HEK293 (cell line): ENCODE data around the gene ARHGAP10.

Experiments
- BCL6B ChIP-seq: fragments of 450-650 bp; formaldehyde crosslinking; IDR thresholded peaks from 2 replicates; pipeline ENCODE4 v1.5.1; 2017; ENCODE audit warnings: missing biosample characterization, missing genetic modification characterization
- ELK4 ChIP-seq: IDR thresholded peaks from 2 replicates; pipeline ENCODE4 v1.6.1; 2011; ENCODE audit warnings: mild to moderate bottlenecking, low read depth, low read length, borderline replicate concordance
- FEZF1 ChIP-seq: fragments of 450-650 bp; formaldehyde crosslinking; IDR thresholded peaks from 2 replicates; pipeline ENCODE4 v1.5.1; 2016; ENCODE audit warnings: missing biosample characterization, missing genetic modification characterization
- GLIS1 ChIP-seq: fragments of 450-650 bp; formaldehyde crosslinking; IDR thresholded peaks from 2 replicates; pipeline ENCODE4 v1.5.1; 2016; ENCODE audit warnings: missing biosample characterization, missing genetic modification characterization
- KLF7 ChIP-seq: fragments of 450-650 bp; formaldehyde crosslinking; IDR thresholded peaks from 2 replicates; pipeline ENCODE4 v1.5.1; 2016; ENCODE audit warnings: missing biosample characterization, missing genetic modification characterization, borderline replicate concordance
- MEIS1 ChIP-seq: sonication (generic); formaldehyde crosslinking; IDR thresholded peaks from 2 replicates; pipeline ENCODE4 v1.8.1; 2022; ENCODE audit warnings: missing genetic modification reagents, mild to moderate bottlenecking, borderline replicate concordance
- PRDM1 ChIP-seq: fragments of 450-650 bp; formaldehyde crosslinking; IDR thresholded peaks from 2 replicates; pipeline ENCODE4; 2016; ENCODE audit warnings: missing biosample characterization, missing genetic modification characterization
- SETDB1 ChIP-seq: IDR thresholded peaks from one replicate; pipeline ENCODE4 v1.6.1; 2017; ENCODE audit warnings: mild to moderate bottlenecking, low read length, moderate library complexity, mixed read lengths; ENCODE audit not compliant: insufficient read length
- ZBTB17 ChIP-seq: fragments of 450-650 bp; formaldehyde crosslinking; IDR thresholded peaks from 2 replicates; pipeline ENCODE4 v1.5.1; 2016; ENCODE audit warnings: missing biosample characterization, missing genetic modification characterization
- ZBTB21 ChIP-seq: fragments of 450-650 bp; formaldehyde crosslinking; IDR thresholded peaks from 2 replicates; pipeline ENCODE4 v1.5.1; 2017; ENCODE audit warnings: missing biosample characterization, missing genetic modification characterization
- ZBTB8A ChIP-seq: fragments of 450-650 bp; formaldehyde crosslinking; IDR thresholded peaks from 2 replicates; pipeline ENCODE4 v1.5.1; 2016; ENCODE audit warnings: missing biosample characterization, missing genetic modification characterization
- ZFHX2 ChIP-seq: fragments of 450-650 bp; formaldehyde crosslinking; conservative IDR thresholded peaks from 2 replicates; pipeline ENCODE4 v1.5.1; 2016; ENCODE audit warnings: missing biosample characterization, missing genetic modification characterization
- ZFP41 ChIP-seq: fragments of 450-650 bp; formaldehyde crosslinking; IDR thresholded peaks from 2 replicates; pipeline ENCODE4 v1.5.1; 2016; ENCODE audit warnings: missing biosample characterization, missing genetic modification characterization, borderline replicate concordance
- ZNF112 ChIP-seq: fragments of 450-650 bp; formaldehyde crosslinking; IDR thresholded peaks from 2 replicates; pipeline ENCODE4 v1.5.0; 2017; ENCODE audit warnings: missing biosample characterization, missing genetic modification characterization
- ZNF138 ChIP-seq: fragments of 450-650 bp; formaldehyde crosslinking; IDR thresholded peaks from 2 replicates; pipeline ENCODE4 v1.5.1; 2016; ENCODE audit warnings: missing biosample characterization, missing genetic modification characterization, borderline replicate concordance
- ZNF140 ChIP-seq: fragments of 450-650 bp; formaldehyde crosslinking; IDR thresholded peaks from 2 replicates; pipeline ENCODE4 v1.5.1; 2016; ENCODE audit warnings: missing biosample characterization, missing genetic modification characterization
- ZNF23 ChIP-seq: fragments of 450-650 bp; formaldehyde crosslinking; IDR thresholded peaks from 2 replicates; pipeline ENCODE4 v1.5.1; 2016; ENCODE audit warnings: missing biosample characterization, missing genetic modification characterization, borderline replicate concordance
- ZNF248 ChIP-seq: fragments of 450-650 bp; formaldehyde crosslinking; IDR thresholded peaks from 2 replicates; pipeline ENCODE4 v1.5.1; 2017; ENCODE audit warnings: missing biosample characterization, missing genetic modification characterization
- ZNF26 ChIP-seq: fragments of 450-650 bp; formaldehyde crosslinking; IDR thresholded peaks from 2 replicates; pipeline ENCODE4 v1.5.1; 2016; ENCODE audit warnings: missing biosample characterization, missing genetic modification characterization
- ZNF274 ChIP-seq, 2 experiments: fragments of 200-500 bp in 1 of 2; fragments of 450-650 bp in 1 of 2; sonication (Bioruptor generic) in 1 of 2; formaldehyde crosslinking in 1 of 2; IDR thresholded peaks; 2 replicates each; pipeline versions ENCODE4 v1.5.1 to v1.6.1; 2014 to 2016; ENCODE audit warnings: borderline replicate concordance in 1 of 2, inconsistent platforms in 1 of 2, low read length in 1 of 2, missing biosample characterization in 1 of 2, missing genetic modification characterization in 1 of 2
- ZNF362 ChIP-seq: fragments of 450-650 bp; formaldehyde crosslinking; IDR thresholded peaks from 2 replicates; pipeline ENCODE4 v1.5.1; 2016; ENCODE audit warnings: missing biosample characterization, missing genetic modification characterization
- ZNF423 ChIP-seq: fragments of 450-650 bp; formaldehyde crosslinking; IDR thresholded peaks from 2 replicates; pipeline ENCODE4 v1.5.1; 2016; ENCODE audit warnings: missing biosample characterization, missing genetic modification characterization
- ZNF530 ChIP-seq: fragments of 450-650 bp; formaldehyde crosslinking; IDR thresholded peaks from 2 replicates; pipeline ENCODE4 v1.5.1; 2016; ENCODE audit warnings: low read depth, missing biosample characterization, missing genetic modification characterization
- ZNF548 ChIP-seq: fragments of 450-650 bp; formaldehyde crosslinking; IDR thresholded peaks from 2 replicates; pipeline ENCODE4 v1.5.1; 2016; ENCODE audit warnings: missing biosample characterization, missing genetic modification characterization
- ZNF776 ChIP-seq: fragments of 450-650 bp; formaldehyde crosslinking; IDR thresholded peaks from 2 replicates; pipeline ENCODE4 v1.5.0; 2017; ENCODE audit warnings: missing biosample characterization, missing genetic modification characterization, borderline replicate concordance
- TF ChIP-seq, protein P1 (sequence below): fragments of 450-650 bp; formaldehyde crosslinking; IDR thresholded peaks from 2 replicates; pipeline ENCODE4; 2016; ENCODE audit warnings: missing biosample characterization, missing genetic modification characterization
- TF ChIP-seq, protein P2 (sequence below): fragments of 450-650 bp; formaldehyde crosslinking; IDR thresholded peaks from 2 replicates; pipeline ENCODE4 v1.5.1; 2017; ENCODE audit warnings: missing biosample characterization, missing genetic modification characterization
- TF ChIP-seq, protein P3 (sequence below): fragments of 450-650 bp; formaldehyde crosslinking; IDR thresholded peaks from 2 replicates; pipeline ENCODE4 v1.5.1; 2016; ENCODE audit warnings: missing biosample characterization, missing genetic modification characterization
- TF ChIP-seq, protein P4 (sequence below): fragments of 450-650 bp; formaldehyde crosslinking; IDR thresholded peaks from 2 replicates; pipeline ENCODE4 v1.5.1; 2016; ENCODE audit warnings: missing biosample characterization, missing genetic modification characterization

ARHGAP10 gene

DNA sequence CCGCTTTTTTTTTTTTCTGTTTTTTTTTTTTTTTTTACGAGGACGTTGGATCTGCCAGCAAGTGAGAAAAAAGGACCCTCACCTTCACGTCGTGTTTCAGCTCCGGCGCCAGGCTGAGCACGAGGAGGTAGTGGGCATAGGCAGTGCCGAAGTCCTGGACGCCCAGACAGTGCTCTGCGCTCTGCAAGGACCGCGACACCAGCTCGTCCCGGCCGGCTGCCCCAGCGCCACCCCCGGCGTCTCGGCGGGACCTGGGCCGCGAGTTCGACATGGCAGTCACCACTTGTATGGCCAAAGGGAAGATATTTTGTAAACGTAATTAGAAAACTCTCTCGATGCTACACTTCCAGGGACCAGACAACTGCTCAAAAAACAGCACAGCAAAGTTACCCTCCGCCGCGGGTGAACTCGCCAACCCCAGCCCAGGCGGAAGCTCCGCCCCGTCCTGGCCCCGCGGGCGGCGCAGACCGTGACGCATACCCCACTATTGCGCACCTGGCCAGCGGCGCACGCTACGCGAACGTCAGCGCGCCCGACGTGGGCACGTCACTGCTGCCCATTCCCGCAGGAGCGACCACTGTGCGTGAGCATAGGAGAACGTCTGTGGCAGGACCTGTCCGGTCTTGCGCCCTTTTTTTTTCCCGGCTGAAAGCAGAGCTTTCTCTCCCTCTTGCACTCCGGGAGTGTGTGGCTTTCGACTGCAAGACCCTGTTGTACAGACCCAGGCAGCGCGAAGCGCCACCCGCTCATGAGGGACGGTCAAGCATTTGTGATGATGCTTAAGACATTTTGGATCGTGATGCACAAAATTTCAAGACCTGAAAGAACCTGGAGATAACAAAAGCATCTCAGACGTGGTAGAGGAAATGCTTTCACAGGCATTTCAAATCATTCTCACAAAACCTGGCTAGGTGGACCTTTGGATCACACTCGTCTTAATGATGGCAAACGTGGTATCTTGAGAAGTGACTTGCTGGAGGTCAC lies 47.9 kb upstream of the ARHGAP10 start, which contains the start of gene PRMT9 (continued):
- TF ChIP-seq KLF7 (tag by site-specific recombination) (no peak), MEIS1 (CRISPR knock-in tag) (no peak), ZFP41 (tag by site-specific recombination) (no peak), ZNF362 (tag by site-specific recombination) (peak; percentile 10; the same call in 1 of the 2 replicates), ZNF138 (tag by site-specific recombination) (no peak), PRDM1 (peak; percentile 31; the same call in 1 of the 2 replicates), ZBTB8A (peak; percentile 66), ZNF140 (no peak), ELK4 (no peak), ZFHX2 (tag by site-specific recombination) (no peak), ZNF112 (no peak), ZNF274 (IDR thresholded peaks at IDR 0.05; ENCODE audit: low read length) (no peak), ZNF274 (tag by site-specific recombination; IDR thresholded peaks at IDR 0.05; ENCODE audit: borderline replicate concordance) (no peak), ZBTB21 (tag by site-specific recombination) (peak; percentile 93), BCL6B (tag by site-specific recombination) (no peak), ZNF23 (tag by site-specific recombination) (no peak), ZNF26 (tag by site-specific recombination) (no peak), ZBTB17 (peak; percentile 75), ZNF248 (no peak), ZNF548 (no peak), ZNF776 (tag by site-specific recombination) (no peak), FEZF1 (tag by site-specific recombination) (no peak; the same call in 1 of the 2 replicates), ZNF530 (no peak), SETDB1 (no peak), GLIS1 (tag by site-specific recombination) (peak; percentile 42), ZNF423 (tag by site-specific recombination) (no peak)
- TF ChIP-seq, protein P1, sequence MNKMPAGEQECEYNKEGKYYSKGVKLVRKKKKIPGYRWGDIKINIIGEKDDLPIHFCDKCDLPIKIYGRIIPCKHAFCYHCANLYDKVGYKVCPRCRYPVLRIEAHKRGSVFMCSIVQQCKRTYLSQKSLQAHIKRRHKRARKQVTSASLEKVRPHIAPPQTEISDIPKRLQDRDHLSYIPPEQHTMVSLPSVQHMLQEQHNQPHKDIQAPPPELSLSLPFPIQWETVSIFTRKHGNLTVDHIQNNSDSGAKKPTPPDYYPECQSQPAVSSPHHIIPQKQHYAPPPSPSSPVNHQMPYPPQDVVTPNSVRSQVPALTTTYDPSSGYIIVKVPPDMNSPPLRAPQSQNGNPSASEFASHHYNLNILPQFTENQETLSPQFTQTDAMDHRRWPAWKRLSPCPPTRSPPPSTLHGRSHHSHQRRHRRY (tag by site-specific recombination) = no peak
- TF ChIP-seq, protein P2, sequence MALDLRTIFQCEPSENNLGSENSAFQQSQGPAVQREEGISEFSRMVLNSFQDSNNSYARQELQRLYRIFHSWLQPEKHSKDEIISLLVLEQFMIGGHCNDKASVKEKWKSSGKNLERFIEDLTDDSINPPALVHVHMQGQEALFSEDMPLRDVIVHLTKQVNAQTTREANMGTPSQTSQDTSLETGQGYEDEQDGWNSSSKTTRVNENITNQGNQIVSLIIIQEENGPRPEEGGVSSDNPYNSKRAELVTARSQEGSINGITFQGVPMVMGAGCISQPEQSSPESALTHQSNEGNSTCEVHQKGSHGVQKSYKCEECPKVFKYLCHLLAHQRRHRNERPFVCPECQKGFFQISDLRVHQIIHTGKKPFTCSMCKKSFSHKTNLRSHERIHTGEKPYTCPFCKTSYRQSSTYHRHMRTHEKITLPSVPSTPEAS (tag by site-specific recombination) = no peak
- TF ChIP-seq, protein P3, sequence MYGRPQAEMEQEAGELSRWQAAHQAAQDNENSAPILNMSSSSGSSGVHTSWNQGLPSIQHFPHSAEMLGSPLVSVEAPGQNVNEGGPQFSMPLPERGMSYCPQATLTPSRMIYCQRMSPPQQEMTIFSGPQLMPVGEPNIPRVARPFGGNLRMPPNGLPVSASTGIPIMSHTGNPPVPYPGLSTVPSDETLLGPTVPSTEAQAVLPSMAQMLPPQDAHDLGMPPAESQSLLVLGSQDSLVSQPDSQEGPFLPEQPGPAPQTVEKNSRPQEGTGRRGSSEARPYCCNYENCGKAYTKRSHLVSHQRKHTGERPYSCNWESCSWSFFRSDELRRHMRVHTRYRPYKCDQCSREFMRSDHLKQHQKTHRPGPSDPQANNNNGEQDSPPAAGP (tag by site-specific recombination) = no peak; the same call in 1 of the 2 replicates
- TF ChIP-seq, protein P4, sequence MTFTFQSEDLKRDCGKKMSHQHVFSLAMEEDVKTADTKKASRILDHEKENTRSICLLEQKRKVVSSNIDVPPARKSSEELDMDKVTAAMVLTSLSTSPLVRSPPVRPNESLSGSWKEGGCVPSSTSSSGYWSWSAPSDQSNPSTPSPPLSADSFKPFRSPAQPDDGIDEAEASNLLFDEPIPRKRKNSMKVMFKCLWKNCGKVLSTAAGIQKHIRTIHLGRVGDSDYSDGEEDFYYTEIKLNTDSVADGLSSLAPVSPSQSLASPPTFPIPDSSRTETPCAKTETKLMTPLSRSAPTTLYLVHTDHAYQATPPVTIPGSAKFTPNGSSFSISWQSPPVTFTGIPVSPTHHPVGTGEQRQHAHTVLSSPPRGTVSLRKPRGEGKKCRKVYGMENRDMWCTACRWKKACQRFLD (tag by site-specific recombination) = no peak
